PC-3 (cell line): ENCODE data around the gene LAMA5. TPM values are rescaled to one million over a fixed set of nuclear protein-coding genes. Genes with fewer than 3 reads are reported as not detected.

ENCODE experiments used
- ATAC-seq: fragments of 200-7000 bp; cut with Tn5 transposase; 2 replicates; pipeline ENCODE4 v1.9.1; 2020; ENCODE audit warnings: mild to moderate bottlenecking, moderate library complexity
- BruUV-seq: library from RNA; stranded (reverse); fragments of 400-500 nt; replicated peaks from 2 replicates; lab custom pipeline; 2021; lab: Mats Ljungman, UMichigan
- CTCF ChIA-PET: fragments of 300-600 bp; sonication (Branson Sonifier 250); formaldehyde crosslinking; loops from one replicate; lab custom pipeline; 2022; ENCODE audit warnings: antibody characterized with exemption; lab: Charles Lee
- POLR2A ChIA-PET: fragments of 300-600 bp; sonication (Branson Sonifier 250); formaldehyde crosslinking; loops from one replicate; lab custom pipeline; 2022; ENCODE audit warnings: antibody characterized with exemption; ENCODE audit not compliant: unreplicated experiment; lab: Charles Lee
- DNase-seq: peaks from one replicate; pipeline ENCODE4 v3.0.0-alpha.2; 2015
- H2AFZ ChIP-seq: fragments of 300-600 bp; sonication (generic); 2 replicates; pipeline ENCODE4 v1.6.0; 2016; ENCODE audit warnings: antibody characterized with exemption, low read length
- H3F3A ChIP-seq: fragments of 300-600 bp; sonication (generic); one replicate; pipeline ENCODE4 v1.6.0; 2017; ENCODE audit warnings: antibody characterized with exemption, low read length, control low read depth, mild to moderate bottlenecking; ENCODE audit not compliant: unreplicated experiment
- H3K27ac ChIP-seq: fragments of 300-600 bp; sonication (generic); 2 replicates; pipeline ENCODE4 v1.5.1; 2016; ENCODE audit warnings: mild to moderate bottlenecking, low read length
- H3K27me3 ChIP-seq: fragments of 300-600 bp; sonication (generic); 2 replicates; pipeline ENCODE4 v1.6.1; 2016; ENCODE audit warnings: low read length, mixed read lengths
- H3K36me3 ChIP-seq: fragments of 300-600 bp; sonication (generic); 2 replicates; pipeline ENCODE4 v1.6.1; 2016; ENCODE audit warnings: low read depth, mixed run types, low read length, mixed read lengths
- H3K4me1 ChIP-seq: fragments of 300-600 bp; sonication (generic); 2 replicates; pipeline ENCODE4 v1.5.1; 2016; ENCODE audit warnings: low read length; ENCODE audit not compliant: insufficient read depth
- H3K4me2 ChIP-seq: fragments of 300-600 bp; sonication (generic); 2 replicates; pipeline ENCODE4 v1.6.0; 2016; ENCODE audit warnings: low read length
- H3K4me3 ChIP-seq: fragments of 300-600 bp; sonication (generic); 2 replicates; pipeline ENCODE4 v1.5.1; 2016; ENCODE audit warnings: mild to moderate bottlenecking, low read length, mixed read lengths
- H3K79me2 ChIP-seq: fragments of 300-600 bp; sonication (generic); 2 replicates; pipeline ENCODE4 v1.6.1; 2017; ENCODE audit warnings: low read length, mixed read lengths
- H3K9ac ChIP-seq: fragments of 300-600 bp; sonication (generic); 2 replicates; pipeline ENCODE4 v1.6.0; 2016; ENCODE audit warnings: mild to moderate bottlenecking, low read length
- H3K9me2 ChIP-seq: fragments of 300-600 bp; sonication (generic); replicated peaks from 2 replicates; pipeline ENCODE4 v1.6.1; 2016; ENCODE audit warnings: mixed run types, low read length, mixed read lengths
- H3K9me3 ChIP-seq: fragments of 300-600 bp; sonication (generic); 2 replicates; pipeline ENCODE4 v1.6.1; 2016; ENCODE audit warnings: low read length, mixed read lengths
- H4K20me1 ChIP-seq: fragments of 300-600 bp; sonication (generic); 2 replicates; pipeline ENCODE4 v1.6.1; 2016; ENCODE audit warnings: low read length, mixed read lengths
- CTCF ChIP-seq: fragments of 300-600 bp; sonication (generic); conservative IDR thresholded peaks from 2 replicates; pipeline ENCODE4 v1.5.1; 2017; ENCODE audit warnings: antibody characterized with exemption, low read depth, mild to moderate bottlenecking, low read length
- EZH2 ChIP-seq: fragments of 300-600 bp; sonication (generic); IDR thresholded peaks from one replicate; pipeline ENCODE4 v1.6.1; 2017; ENCODE audit warnings: antibody characterized with exemption, mild to moderate bottlenecking, low read length; ENCODE audit not compliant: unreplicated experiment
- EZH2phosphoT487 ChIP-seq: fragments of 300-600 bp; sonication (generic); IDR thresholded peaks from 2 replicates; pipeline ENCODE4 v1.6.1; 2018; ENCODE audit warnings: mild to moderate bottlenecking, antibody characterized with exemption, low read length, borderline replicate concordance
- intact Hi-C: fragments of 100-400 bp; cut with micrococcal nuclease; formaldehyde crosslinking; loops from 2 replicates; pipeline ENCODE4 v1.9.0; 2023
- total RNA-seq: library from RNA; depleted of rRNA; stranded (reverse); fragments of >200 nt; gene quantifications from 2 replicates; pipeline ENCODE4 v1.2.3, GENCODE V29; 2014

Gene LAMA5
- total RNA-seq, 1 experiment from 2014 or later = 196 TPM

DNA sequence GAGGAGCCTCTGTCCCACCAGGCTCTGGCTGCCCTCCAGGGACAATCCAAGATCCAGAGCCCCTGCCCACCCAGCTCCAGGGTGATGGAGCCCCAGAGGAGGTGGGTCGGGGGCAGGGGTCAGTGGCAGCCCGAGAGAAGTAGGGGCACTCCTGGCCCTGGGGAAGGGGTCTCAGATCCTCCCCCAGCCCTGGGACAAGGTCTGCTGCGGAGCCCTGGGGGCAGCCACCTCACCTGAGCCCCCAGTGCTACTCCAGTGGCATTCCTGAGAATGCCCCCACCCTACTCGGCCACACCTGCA, 2.7 kb upstream of the LAMA5 start:
- H4K20me1 ChIP-seq = peaks cover 9% of the 10 kb centered on the region
- ATAC-seq = no peak
- no peaks in the 10 kb centered on the region for H3K9me3 ChIP-seq
- H3K4me1 ChIP-seq = peaks cover 49% of the 10 kb centered on the region
- peak overlapping the region; percentile 58 for H3K27ac ChIP-seq
- H3K36me3 ChIP-seq = no peaks in the 10 kb centered on the region
- H3K9me2 ChIP-seq = no peaks in the 10 kb centered on the region
- intact Hi-C loops = loop anchor here (5.0 kb wide), 1 partner anchor 67 kb away; the partner anchor contains the start of gene ADRM1
- H3K4me2 ChIP-seq = peak overlapping the region; percentile 83
- CTCF ChIA-PET = interaction anchor here (1.7 kb wide), 1 partner anchor 20 kb away, joined by 5 read pairs; no protein-coding TSS in a partner anchor
- no peak for DNase-seq
- no peaks in the 10 kb centered on the region for H3F3A ChIP-seq
- peak overlapping the region; percentile 7; the same call in 1 of the 2 replicates for H3K9ac ChIP-seq
- no peaks in the 10 kb centered on the region for H3K27me3 ChIP-seq
- TF ChIP-seq CTCF = no peak
- no peak for TF ChIP-seq EZH2
- no peak for TF ChIP-seq EZH2phosphoT487
- no TSS peak for BruUV-seq
- peak overlapping the region; percentile 55; the same call in 1 of the 2 replicates for H3K4me3 ChIP-seq
- POLR2A ChIA-PET = interaction anchor here (1.2 kb wide), 1 partner anchor 34 kb away, joined by 3 read pairs; no protein-coding TSS in a partner anchor
- peaks cover 21% of the 10 kb centered on the region for H3K79me2 ChIP-seq
- no peak overlapping the region for H2AFZ ChIP-seq

- H3K4me2 ChIP-seq = peak overlapping the region; percentile 83
- DNase-seq (peak; percentile 61), ATAC-seq (peak; percentile 12)
- H3F3A ChIP-seq = no peaks in the 10 kb centered on the region
- no peaks in the 10 kb centered on the region for H3K27me3 ChIP-seq
- CTCF ChIA-PET = interaction anchor here (0.6 to 3.2 kb wide), 3 partner anchors 13 to 259 kb away, joined by 3 to 18 read pairs (median 5); no protein-coding TSS in a partner anchor
- H3K9me2 ChIP-seq = no peaks in the 10 kb centered on the region
- no peaks in the 10 kb centered on the region for H3K9me3 ChIP-seq
- peaks cover 15% of the 10 kb centered on the region for H4K20me1 ChIP-seq
- H3K9ac ChIP-seq = peak overlapping the region; percentile 25
- H3K4me1 ChIP-seq = peaks cover 51% of the 10 kb centered on the region
- peaks cover 2% of the 10 kb centered on the region; the same call in 1 of the 2 replicates for H3K36me3 ChIP-seq
- POLR2A ChIA-PET = interaction anchor here (1.2 to 1.4 kb wide), 2 partner anchors 19 to 35 kb away, joined by 3 to 4 read pairs; no protein-coding TSS in a partner anchor
- H2AFZ ChIP-seq = no peak overlapping the region
- BruUV-seq = no TSS peak
- H3K79me2 ChIP-seq = peaks cover 27% of the 10 kb centered on the region
- intact Hi-C loops = loop anchor here (5.0 kb wide), 1 partner anchor 67 kb away; the partner anchor contains the start of gene ADRM1
- H3K27ac ChIP-seq = peak overlapping the region; percentile 58
- H3K4me3 ChIP-seq = peak overlapping the region; percentile 55
- TF ChIP-seq CTCF = peak; percentile 40; the same call in 1 of the 2 replicates
- TF ChIP-seq EZH2phosphoT487 = no peak
These were observed 2.1 kb upstream of the LAMA5 start for GRCh38 chr20:62368976-62369814.
